GM12878 (cell line): Measurements from ENCODE around the gene XKR3. TPM values are rescaled to one million over a fixed set of nuclear protein-coding genes. Genes with fewer than 3 reads are reported as not detected.

ENCODE experiments used
- ATAC-seq: fragments of 200-7000 bp; cut with Tn5 transposase; 3 replicates; pipeline ENCODE4 v1.9.1; 2020; ENCODE audit warnings: mild to moderate bottlenecking, moderate library complexity
- Bru-seq: library from RNA; stranded (reverse); fragments of 400-500 nt; gene quantifications from one replicate; lab custom pipeline; 2021; lab: Mats Ljungman, UMichigan
- BruChase-seq, 2 experiments: library from RNA; stranded (reverse); fragments of 400-500 nt; gene quantifications; one replicate each; lab custom pipeline; 2021; lab: Mats Ljungman, UMichigan
- BruUV-seq: library from RNA; stranded (reverse); fragments of 400-500 nt; replicated peaks from 2 replicates; lab custom pipeline; 2021; lab: Mats Ljungman, UMichigan
- CTCF ChIA-PET: fragments of 300-600 bp; sonication (Branson Sonifier 250); formaldehyde crosslinking; extraction: SDS; loops from one replicate; lab custom pipeline; 2021; ENCODE audit warnings: inconsistent platforms; lab: Yijun Ruan, JAX
- POLR2A ChIA-PET: fragments of 350-600 bp; formaldehyde crosslinking; extraction: SDS; loops from one replicate; lab custom pipeline; 2021; ENCODE audit warnings: inconsistent platforms; lab: Charles Lee
- RAD21 ChIA-PET: fragments of 300-600 bp; sonication (Branson Sonifier 250); formaldehyde crosslinking; loops from one replicate; lab custom pipeline; 2023; ENCODE audit warnings: antibody characterized with exemption; ENCODE audit not compliant: unreplicated experiment; lab: Charles Lee
- SMC1A ChIA-PET: fragments of 300-600 bp; sonication (Branson Sonifier 250); formaldehyde crosslinking; loops from one replicate; lab custom pipeline; 2023; ENCODE audit not compliant: unreplicated experiment, uncharacterized antibody; lab: Charles Lee
- DNase-seq: peaks from one replicate; pipeline ENCODE4 v3.0.0-alpha.2; 2011; ENCODE audit warnings: low read depth, low spot score
- FAIRE-seq: peaks from 3 replicates; lab custom pipeline; 2011; peaks lifted over from hg19 to GRCh38; lab: Jason Lieb, UNC
- H2AFZ ChIP-seq: 2 replicates; pipeline ENCODE4 v1.6.0; 2011; ENCODE audit warnings: low read depth, low read length, control low read depth; ENCODE audit not compliant: control insufficient read depth
- H3K27ac ChIP-seq: 2 replicates; pipeline ENCODE4 v1.5.1; 2011; ENCODE audit warnings: control low read depth; ENCODE audit not compliant: control insufficient read depth, insufficient read depth
- H3K27me3 ChIP-seq, 2 experiments: replicated peaks in 1 of 2; 2 replicates each; pipeline versions ENCODE4 v1.6.0 to v1.6.1; 2011; ENCODE audit warnings: low read length in 1 of 2; ENCODE audit not compliant: control insufficient read depth in 2 of 2, insufficient read depth in 2 of 2
- H3K36me3 ChIP-seq, 2 experiments: 2 replicates each; pipeline ENCODE4 v1.5.1; 2011; ENCODE audit warnings: low read length in 1 of 2; ENCODE audit not compliant: control insufficient read depth in 2 of 2, insufficient read depth in 2 of 2
- H3K4me1 ChIP-seq: 2 replicates; pipeline ENCODE4 v1.6.1; 2011; ENCODE audit warnings: mild to moderate bottlenecking, low read length, moderate library complexity, mixed read lengths; ENCODE audit not compliant: control insufficient read depth, insufficient read depth
- H3K4me2 ChIP-seq: 2 replicates; pipeline ENCODE4 v1.6.0; 2011; ENCODE audit warnings: control low read depth; ENCODE audit not compliant: control insufficient read depth, insufficient read depth
- H3K4me3 ChIP-seq: fragments of 200-600 bp; sonication (generic); 2 replicates; pipeline ENCODE4 v1.5.1; 2016
- H3K79me2 ChIP-seq: 2 replicates; pipeline ENCODE4 v1.6.0; 2011; ENCODE audit warnings: low read length; ENCODE audit not compliant: control insufficient read depth, insufficient read depth
- H3K9ac ChIP-seq: 2 replicates; pipeline ENCODE4 v1.8.0; 2011; ENCODE audit warnings: low read length, control low read depth, mixed read lengths; ENCODE audit not compliant: control insufficient read depth, insufficient read depth
- H3K9me3 ChIP-seq: replicated peaks from 3 replicates; pipeline ENCODE4 v1.5.1; 2011; ENCODE audit warnings: mild to moderate bottlenecking, low read length; ENCODE audit not compliant: control insufficient read depth, insufficient read depth
- H4K20me1 ChIP-seq: 2 replicates; pipeline ENCODE4 v1.6.0; 2011; ENCODE audit not compliant: control insufficient read depth, insufficient read depth
- BHLHE40 ChIP-seq, 2 experiments: fragments of 450-650 bp in 1 of 2; IDR thresholded peaks; 2 replicates each; pipeline ENCODE4 v1.6.1; 2011 to 2017; ENCODE audit warnings: low read depth in 2 of 2, borderline replicate concordance in 1 of 2, improper control_type of control experiment in 1 of 2, low read length in 1 of 2, mild to moderate bottlenecking in 1 of 2
- CREM ChIP-seq: IDR thresholded peaks from 2 replicates; pipeline ENCODE4 v1.6.1; 2014; ENCODE audit warnings: antibody characterized with exemption, low read depth
- CUX1 ChIP-seq: IDR thresholded peaks from 2 replicates; pipeline ENCODE4 v1.6.1; 2012; ENCODE audit warnings: improper control_type of control experiment, low read depth, low read length; ENCODE audit not compliant: insufficient replicate concordance
- MXI1 ChIP-seq: fragments of 150-350 bp; IDR thresholded peaks from 2 replicates; pipeline ENCODE4 v1.6.1; 2011; ENCODE audit warnings: low read depth, mild to moderate bottlenecking, inconsistent platforms, low read length, improper control_type of control experiment
- NR2C1 ChIP-seq: fragments of 450-650 bp; IDR thresholded peaks from 2 replicates; pipeline ENCODE4 v1.6.1; 2017; ENCODE audit warnings: antibody characterized with exemption, mild to moderate bottlenecking, moderate library complexity
- PAX8 ChIP-seq: fragments of 450-650 bp; IDR thresholded peaks from 2 replicates; pipeline ENCODE4 v1.6.1; 2017; ENCODE audit warnings: mild to moderate bottlenecking, moderate library complexity
- RB1 ChIP-seq: fragments of 450-650 bp; formaldehyde crosslinking; IDR thresholded peaks from 2 replicates; pipeline ENCODE4 v1.6.1; 2017; ENCODE audit warnings: mild to moderate bottlenecking, borderline replicate concordance
- SMARCA5 ChIP-seq: fragments of 450-650 bp; IDR thresholded peaks from 2 replicates; pipeline ENCODE4 v1.6.1; 2017; ENCODE audit warnings: mild to moderate bottlenecking
- SPI1 ChIP-seq: IDR thresholded peaks from 2 replicates; pipeline ENCODE4 v1.6.1; 2011; ENCODE audit warnings: low read depth, mild to moderate bottlenecking, low read length, moderate library complexity, borderline replicate concordance; ENCODE audit not compliant: insufficient read depth
- SUZ12 ChIP-seq: fragments of 200-600 bp; sonication (generic); IDR thresholded peaks from one replicate; pipeline ENCODE4 v1.6.1; 2018; ENCODE audit warnings: antibody characterized with exemption, mild to moderate bottlenecking; ENCODE audit not compliant: unreplicated experiment
- USF1 ChIP-seq: IDR thresholded peaks from 2 replicates; pipeline ENCODE4 v1.6.1; 2011; ENCODE audit warnings: borderline replicate concordance, low read depth, mild to moderate bottlenecking, moderate library complexity, mixed read lengths, low read length; ENCODE audit not compliant: insufficient read depth; ENCODE audit errors: extremely low read length
- WGBS: methylation state at CpG from one replicate; pipeline ENCODE4 v1.1.6; 2016; ENCODE audit warnings: low lambda C conversion rate; ENCODE audit not compliant: insufficient replicate concordance, insufficient coverage; ENCODE audit errors: missing lambda C conversion rate; 5-methylcytosine and 5-hydroxymethylcytosine counted together
- in situ Hi-C: fragments of 300-500 bp; cut with MboI; formaldehyde crosslinking; loops from 9 replicates; pipeline ENCODE4 v1.14.3; 2018; ENCODE audit warnings: mixed read lengths
- intact Hi-C: fragments of 100-400 bp; cut with micrococcal nuclease; formaldehyde crosslinking; loops from one replicate; pipeline ENCODE4 v1.14.2; 2022; ENCODE audit not compliant: unreplicated experiment
- long read RNA-seq, 2 experiments: library from polyadenylated mRNA; unstranded; transcript quantifications; one replicate each; pipeline ENCODE4 v2.0.0, GENCODE V29; 2019 to 2020
- polyA minus RNA-seq, 3 experiments: library from RNA; depleted of rRNA, polyadenylated mRNA; stranded (reverse); fragments of >200 nt; gene quantifications; 2 replicates each; pipeline ENCODE4 v1.2.3, GENCODE V29; 2011
- polyA plus RNA-seq, 11 experiments: library from polyadenylated mRNA; depleted of rRNA in 4 of 11; unstranded in 6 of 11; stranded (reverse) in 5 of 11; fragments of >200 nt; fragmentation: Nextera tagmentation in 4 of 11; fragmentation: Illumina TruSeq in 1 of 11; extraction: Ambion mirVana in 4 of 11; extraction: Trizol in 1 of 11; gene quantifications; 1 replicate in 1 of 11; 2 replicates in 10 of 11; pipeline versions ENCODE4 v1.2.1 to v1.2.3, GENCODE V29; 2011 to 2016; ENCODE audit warnings: inconsistent platforms in 2 of 11, missing spikeins in 2 of 11, low read depth in 1 of 11
- total RNA-seq, 4 experiments: library from RNA; depleted of rRNA in 3 of 4; stranded (reverse); fragments of >200 nt in 3 of 4; fragmentation: Illumina TruSeq in 1 of 4; extraction: Trizol in 1 of 4; gene quantifications; 2 replicates each; pipeline versions ENCODE4 v1.2.1 to v1.2.3, GENCODE V29; 2013 to 2021

The XKR3 gene
- not detected in 2 replicates for total RNA-seq (2013; cell fraction: nucleolus; rRNA removed)
- total RNA-seq (2014; rRNA removed), result not detected in 2 replicates
- total RNA-seq (2014; rRNA removed; fragmentation: Illumina TruSeq; extraction: Trizol), result 0.09 TPM in 1 of 2 replicates, not detected in the other
- total RNA-seq (2021), result not detected in 2 replicates
- polyA plus RNA-seq (2011; ENCODE audit: low read depth), result not detected
- 0.04 TPM in 1 of 2 replicates, not detected in the other for polyA plus RNA-seq (2011; rRNA removed)
- polyA plus RNA-seq (2011; cell fraction: cytosol; rRNA removed), result not detected in 2 replicates
- polyA plus RNA-seq (2011; cell fraction: nucleus; rRNA removed), result 0.12 TPM in 1 of 2 replicates, not detected in the other
- polyA plus RNA-seq (2012), result not detected in 2 replicates
- not detected in 2 replicates for polyA plus RNA-seq (2014; fragmentation: Illumina TruSeq; extraction: Trizol)
- polyA plus RNA-seq (2014; fragmentation: Nextera tagmentation; extraction: Ambion mirVana), result not detected
- polyA plus RNA-seq (2014; rRNA removed), result 0.14 TPM in 1 of 2 replicates, not detected in the other
- under 1 TPM in 1 of 2 experiments, not detected in 1; 0.09 TPM for polyA plus RNA-seq (2016; fragmentation: Nextera tagmentation; extraction: Ambion mirVana)
- polyA minus RNA-seq (2011; rRNA and poly(A)+ RNA removed), result not detected in 2 replicates
- not detected in 2 replicates for polyA minus RNA-seq (2011; cell fraction: cytosol; rRNA and poly(A)+ RNA removed)
- polyA minus RNA-seq (2011; cell fraction: nucleus; rRNA and poly(A)+ RNA removed), result not detected in 2 replicates
- percentile 24 among the genes with signal in this experiment for Bru-seq, nascent RNA
- percentile 29 among the genes with signal in this experiment for BruChase-seq, experiment 1, labeled RNA remaining after a 6-hour chase
- percentile 22 among the genes with signal in this experiment for BruChase-seq, experiment 2, labeled RNA remaining after a 2-hour chase
- long read RNA-seq, experiment 1, result 0 reads
- long read RNA-seq, experiment 2, result 0 reads

GRCh38 chr22:16824716-16825687 is at the start of gene XKR3:
TSS of gene XKR3 (minus strand) at chr22:16825411. CDS start at chr22:16808073, 17,338 bp downstream.
- intact Hi-C loops, result loop anchor here (2.0 to 10.0 kb wide), 3 partner anchors 28 to 330 kb away; partner anchors contain the start of gene HDHD5
- BruUV-seq, result no TSS peak
- Histone ChIP-seq H3K27ac (peak within 1 kb of the TSS; percentile 48), H2AFZ (peak within 1 kb of the TSS; percentile 29), H3K9ac (0 out of 2 replicates have a peak within 1 kb of the TSS, but pooled peaks have one; percentile 15), H3K9me3 (no peaks in the 10 kb centered on the region), H3K79me2 (no peaks in the 10 kb centered on the region), H3K4me3 (peak within 1 kb of the TSS; percentile 17; the same call in 1 of the 2 replicates), H3K27me3 (no peaks in the 10 kb centered on the region), H3K36me3 (no peaks in the 10 kb centered on the region), H3K4me2 (peak within 1 kb of the TSS; percentile 61), H3K4me1 (no peaks in the 10 kb centered on the region), H4K20me1 (no peaks in the 10 kb centered on the region)
- FAIRE-seq (peak; percentile 85), ATAC-seq (peak; percentile 96), DNase-seq (peak; percentile 37)
- SMC1A ChIA-PET, result no interaction called here
- RAD21 ChIA-PET, result no interaction called here
- WGBS, result 14% methylated on average over 9 of the region's 9 CpGs
- CTCF ChIA-PET, result no interaction called here
- POLR2A ChIA-PET, result no interaction called here
- in situ Hi-C loops, result no loop called here
- peak; percentile 29; the same call in 1 of the 2 replicates for TF ChIP-seq SPI1
- TF ChIP-seq USF1, result no peak
- TF ChIP-seq SMARCA5, result no peak
- TF ChIP-seq CUX1, result no peak
- peak; percentile 29 to 42; a peak in 2 of 4 replicates for TF ChIP-seq BHLHE40 (IDR thresholded peaks at IDR 0.05; ENCODE audit: borderline replicate concordance in 1 of 2, low read depth in 2 of 2, low read length in 1 of 2)
- TF ChIP-seq NR2C1, result no peak
- TF ChIP-seq SUZ12, result no peak
- TF ChIP-seq PAX8, result no peak
- no peak for TF ChIP-seq RB1
- no peak for TF ChIP-seq MXI1
- no peak for TF ChIP-seq CREM
